ENCODE results near the gene SCFD2.

Gene SCFD2

DNA sequence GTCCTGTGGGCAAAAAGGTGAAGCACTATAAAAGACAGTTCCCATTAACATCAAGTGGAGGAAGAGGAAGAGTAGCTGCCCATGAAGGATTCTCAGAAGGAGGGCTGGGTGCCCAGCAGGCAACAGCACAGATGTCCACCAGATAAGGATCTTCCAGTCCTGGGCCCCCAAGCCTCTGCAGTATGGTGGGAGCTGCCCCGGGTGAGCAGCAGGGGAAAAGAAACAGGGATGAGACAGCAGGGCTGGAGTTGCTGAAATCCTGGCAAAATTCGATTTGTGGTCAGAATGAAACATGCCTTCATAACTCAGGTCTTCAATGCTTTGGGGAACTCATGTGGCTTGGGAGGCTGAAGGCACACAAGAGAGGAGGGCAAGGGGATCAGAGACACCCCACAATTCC is 409.2 kb downstream of the SCFD2 start:
- no peak for DNase-seq (ENCODE audit: low read depth)

DNA sequence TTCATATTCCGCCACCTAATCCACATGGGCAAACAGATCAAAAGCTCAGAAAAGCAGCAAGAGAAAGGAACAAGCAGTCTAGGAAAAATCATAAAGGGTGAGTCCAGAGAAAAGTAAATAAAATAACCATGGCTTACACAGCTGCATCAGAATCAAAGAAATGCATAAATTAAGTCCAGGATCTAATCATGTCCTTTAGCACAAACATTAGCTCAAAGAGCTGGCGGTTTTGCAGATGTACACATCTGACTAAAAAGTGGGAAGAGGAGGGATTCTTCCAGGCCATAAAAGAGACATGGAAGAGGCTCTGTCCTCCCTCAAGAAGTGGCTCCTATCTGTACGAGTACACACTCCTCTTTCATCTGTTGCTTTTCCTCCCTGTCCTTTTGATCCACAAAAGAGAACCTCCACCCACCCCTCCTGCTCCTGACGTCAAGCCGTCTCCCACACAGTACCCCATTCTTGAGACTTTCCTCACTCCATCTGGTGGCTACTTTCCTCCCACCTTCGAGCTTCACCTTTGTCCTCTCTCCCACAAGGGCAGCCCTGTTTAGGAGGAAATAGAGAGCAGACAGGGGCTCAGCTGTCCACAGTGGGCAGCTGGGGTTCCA is 411.2 kb downstream of the SCFD2 start:
- DNase-seq (ENCODE audit: low read depth): no peak

DNA sequence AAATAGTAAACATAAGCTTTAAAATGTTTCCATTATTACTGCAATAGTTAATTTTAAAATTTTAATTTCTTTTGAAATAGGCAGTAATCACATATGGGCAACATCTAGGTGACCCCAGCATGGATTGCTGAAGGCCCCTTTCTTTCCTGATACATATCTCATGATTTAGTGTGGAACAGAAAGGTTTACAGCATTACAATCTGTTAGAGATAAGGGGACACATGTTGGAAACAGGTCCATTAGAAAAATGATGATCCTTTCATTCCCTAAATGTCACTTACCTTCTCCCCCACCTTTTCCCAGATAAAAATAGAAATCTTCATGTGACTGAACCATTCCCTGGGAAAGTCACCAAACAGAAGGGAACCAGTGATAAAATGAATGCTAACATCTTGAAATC is 413.3 kb downstream of the SCFD2 start:
- DNase-seq (ENCODE audit: low read depth): no peak

DNA sequence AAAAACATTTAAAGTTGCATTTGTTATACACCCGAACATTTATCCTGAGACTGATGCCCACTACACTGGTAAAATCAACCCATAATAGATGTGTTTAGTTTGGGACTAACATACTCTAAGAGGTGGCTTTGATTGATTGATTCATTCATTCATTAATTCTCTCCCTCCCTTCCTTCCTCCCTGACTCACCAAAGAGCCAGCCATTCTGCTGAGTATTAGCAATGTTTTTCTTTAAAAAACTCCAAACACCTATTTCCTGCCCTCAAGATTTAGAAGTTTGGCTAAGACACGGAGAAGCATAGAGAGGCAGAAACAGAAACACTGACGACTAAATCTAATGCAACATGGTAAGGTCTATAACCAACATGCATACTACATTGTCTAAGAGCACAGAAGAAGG is 414.8 kb downstream of the SCFD2 start:
- no peak for DNase-seq (ENCODE audit: low read depth)

DNA sequence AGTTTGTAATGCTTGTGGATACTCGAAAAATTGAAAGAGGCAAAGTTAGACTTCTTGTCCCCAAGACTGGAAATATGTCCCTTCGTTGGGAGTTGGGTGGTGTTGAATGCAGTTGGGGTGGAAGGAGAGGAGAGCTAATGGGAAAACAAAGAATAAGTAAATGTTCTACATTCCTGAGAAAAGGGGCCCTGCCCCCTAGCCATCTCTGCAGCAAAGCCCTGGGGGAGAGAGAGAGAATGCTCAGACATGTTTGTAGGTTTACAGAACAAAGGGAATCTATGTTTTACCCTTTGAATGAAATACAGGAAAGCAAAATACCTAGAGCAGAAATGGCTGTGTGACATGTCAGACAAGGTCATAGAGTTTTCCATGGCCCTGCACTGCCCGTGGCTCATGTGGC is 415.6 kb downstream of the SCFD2 start:
- no peak for DNase-seq (ENCODE audit: low read depth)

DNA sequence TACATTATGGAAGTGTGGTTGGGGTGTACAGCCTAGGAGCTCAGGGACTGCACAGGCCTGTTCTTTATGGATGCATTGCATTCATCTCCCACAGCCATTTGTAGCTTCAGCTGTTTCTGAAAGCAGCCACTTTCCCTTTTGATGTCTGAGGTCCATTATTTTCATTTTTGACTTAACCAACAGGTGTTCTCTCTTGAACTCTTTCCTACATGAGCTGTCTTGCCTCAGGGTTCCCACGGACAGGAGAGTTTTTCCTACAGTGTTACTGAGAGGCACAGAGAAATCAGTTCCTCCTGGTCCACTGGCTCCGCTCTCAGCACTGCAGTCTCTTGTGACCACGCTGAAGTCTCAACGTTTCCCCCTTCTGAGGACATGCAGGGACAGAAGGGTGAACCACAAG is 416.5 kb downstream of the SCFD2 start:
- DNase-seq (ENCODE audit: low read depth): no peak

DNA sequence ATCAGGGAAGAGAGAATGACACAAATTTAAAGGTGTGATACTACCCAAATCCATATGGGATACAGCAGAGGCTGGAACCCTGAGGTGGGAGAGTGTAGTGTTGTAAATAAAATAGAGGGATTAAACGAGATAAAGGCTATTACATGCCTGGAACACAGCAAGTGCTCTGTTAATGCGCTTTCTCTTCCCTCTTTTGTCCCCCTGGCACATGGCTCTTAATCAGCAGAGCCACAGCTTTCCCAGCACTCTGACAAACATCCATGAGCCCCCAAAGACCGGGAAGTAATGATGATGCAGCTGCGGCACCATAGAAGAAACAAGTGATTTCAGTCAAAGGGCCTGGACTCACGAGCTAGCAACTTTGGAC is 417.8 kb downstream of the SCFD2 start:
- DNase-seq (ENCODE audit: low read depth): no peak

DNA sequence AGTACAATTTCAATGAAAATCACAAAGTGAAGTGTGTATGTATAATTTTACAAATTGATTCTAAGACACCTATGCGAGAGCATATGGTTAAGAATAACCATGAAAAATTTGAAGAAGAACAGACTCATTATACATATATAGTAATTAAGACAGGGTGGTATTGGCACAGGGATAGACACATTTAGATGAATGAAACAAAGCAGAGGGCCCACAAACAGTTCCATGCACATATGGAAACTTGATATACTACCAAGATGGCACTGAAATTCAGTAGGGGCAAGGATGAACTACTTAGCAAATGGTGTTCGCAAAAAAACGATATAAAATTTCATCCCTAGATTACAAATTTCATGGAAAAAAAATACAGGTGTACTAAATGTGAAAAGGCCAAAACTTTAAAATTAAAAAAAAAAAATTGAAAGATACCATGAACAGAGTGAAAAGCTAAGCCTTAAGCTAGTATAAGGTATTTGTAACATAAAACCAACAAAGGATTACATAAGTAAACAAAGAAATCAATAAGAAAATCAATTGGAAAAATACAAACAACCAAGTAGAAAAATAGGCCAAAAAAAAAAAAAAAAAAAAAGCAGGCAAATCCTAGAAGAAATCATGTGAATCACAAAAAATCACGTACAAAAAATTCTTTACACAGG is 418.3 kb downstream of the SCFD2 start:
- no peak for DNase-seq (ENCODE audit: low read depth)

DNA sequence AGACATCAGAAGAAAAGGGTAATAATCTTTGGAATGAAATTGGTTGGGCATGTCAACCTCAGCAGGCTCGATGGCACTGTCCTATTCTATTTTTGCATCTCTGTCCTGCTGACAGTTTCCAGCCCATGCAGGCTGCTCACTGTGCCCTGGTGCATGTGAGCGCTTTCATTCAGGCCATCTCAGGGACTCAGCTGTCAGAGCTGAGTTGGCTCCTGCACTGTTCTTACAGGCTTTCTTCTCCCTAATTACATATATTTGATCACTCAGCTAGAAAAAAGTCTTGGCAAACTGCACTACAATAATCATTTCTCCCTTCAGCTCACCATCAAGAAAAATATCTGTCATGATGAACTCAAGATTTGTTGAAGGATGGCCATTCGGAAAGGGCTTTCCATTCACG is 419.0 kb downstream of the SCFD2 start:
- DNase-seq (ENCODE audit: low read depth): no peak

DNA sequence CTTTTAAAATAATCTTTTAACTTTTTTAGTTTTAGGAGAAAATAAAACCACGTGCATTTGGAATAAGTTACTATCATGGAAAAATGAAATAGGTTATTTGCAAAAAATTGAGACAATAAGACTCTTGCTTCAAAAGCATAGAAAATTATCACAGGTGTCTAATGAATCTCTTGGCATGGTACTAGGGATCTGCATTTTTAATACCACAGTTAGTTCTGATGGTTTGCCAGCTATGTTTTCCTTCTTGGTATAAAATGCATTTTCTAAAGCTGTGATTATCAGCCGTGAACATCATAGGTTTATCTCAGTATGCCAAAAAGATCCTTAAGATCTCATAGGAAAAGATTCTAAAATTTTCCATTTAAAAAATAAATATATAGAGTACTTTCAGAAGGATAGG is 419.9 kb downstream of the SCFD2 start:
- DNase-seq (ENCODE audit: low read depth): no peak

DNA sequence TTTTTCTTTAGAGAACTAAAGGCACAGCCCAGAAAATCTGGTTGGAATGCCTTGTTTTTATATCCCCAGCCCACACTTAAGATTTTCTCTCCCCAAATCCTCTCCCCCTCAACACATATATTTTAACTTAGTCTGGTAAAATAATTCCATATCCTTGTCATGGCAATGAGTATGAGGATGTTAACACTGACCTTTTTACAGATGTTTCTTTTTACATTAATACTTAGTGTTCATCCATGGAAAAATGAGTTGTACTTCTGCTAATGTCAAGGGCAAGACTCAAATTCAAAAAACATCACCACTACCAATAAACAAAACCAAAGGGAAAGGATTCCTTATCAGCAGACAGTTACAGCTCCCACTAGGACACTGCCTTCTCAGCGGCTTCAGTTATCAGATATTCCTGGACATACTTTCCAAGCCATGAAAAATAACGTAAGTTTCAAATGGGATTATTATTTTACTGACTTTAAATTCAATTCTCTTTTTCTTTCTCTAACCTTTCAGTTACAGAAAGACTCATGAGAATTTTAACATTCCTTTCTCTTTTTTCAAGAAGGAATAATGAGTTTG is 420.4 kb downstream of the SCFD2 start:
- DNase-seq (ENCODE audit: low read depth): peak; percentile 32

DNA sequence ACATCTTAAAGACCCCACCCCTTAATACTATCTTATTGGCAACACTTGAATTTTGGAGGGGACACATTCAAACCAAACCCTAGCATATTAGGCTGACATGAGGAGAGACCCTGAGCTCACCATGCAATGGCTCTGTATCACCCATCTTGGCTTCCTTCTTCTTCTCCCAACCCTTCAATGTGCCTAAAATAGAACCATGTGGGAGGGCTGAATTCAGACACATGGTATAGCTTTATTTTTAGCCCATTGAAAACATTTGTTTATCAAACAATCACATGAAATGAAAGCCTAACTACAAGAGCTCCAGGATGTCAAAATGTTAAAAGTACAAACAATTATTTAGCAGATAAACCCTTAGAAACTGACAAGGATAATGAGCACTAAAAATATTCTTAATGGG is 422.2 kb downstream of the SCFD2 start:
- no peak for DNase-seq (ENCODE audit: low read depth)

DNA sequence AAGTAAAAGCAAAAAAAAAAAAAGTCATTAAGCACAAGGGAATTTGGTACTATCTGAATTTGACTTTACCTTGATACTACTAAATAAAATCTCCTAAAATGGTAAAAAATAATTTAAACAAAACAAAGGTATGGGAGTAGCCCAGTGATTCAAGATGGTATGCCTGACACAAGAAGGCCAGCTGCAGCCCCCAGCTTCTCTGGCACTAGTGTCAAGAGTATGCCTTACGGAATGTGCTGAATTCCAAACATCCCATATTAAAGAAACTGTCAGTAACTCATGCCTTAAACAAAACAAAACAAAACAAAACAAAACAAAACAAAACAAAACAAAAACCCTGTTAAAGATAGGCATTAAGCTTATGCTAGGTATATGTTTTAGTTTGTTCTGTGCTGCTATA is 422.9 kb downstream of the SCFD2 start:
- DNase-seq (ENCODE audit: low read depth): no peak

DNA sequence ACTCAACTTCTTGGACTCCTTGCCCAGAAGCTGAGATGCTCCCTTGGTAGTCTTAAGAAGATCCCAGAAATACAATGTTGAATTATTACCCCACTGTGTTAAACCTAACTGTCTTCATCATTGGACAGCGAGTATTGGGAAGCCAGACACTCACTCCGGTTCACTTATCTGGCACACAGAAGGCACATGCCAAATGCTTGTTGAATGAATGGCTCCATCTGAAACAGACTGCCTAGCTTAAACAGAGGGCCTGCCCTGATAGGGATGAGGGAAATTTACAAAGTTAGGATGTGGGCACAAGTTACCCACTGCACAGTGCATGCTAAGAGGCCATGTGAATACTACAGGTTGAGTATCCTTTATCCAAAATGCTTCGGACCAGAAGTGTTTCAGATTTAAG is 424.4 kb downstream of the SCFD2 start:
- DNase-seq (ENCODE audit: low read depth): no peak

DNA sequence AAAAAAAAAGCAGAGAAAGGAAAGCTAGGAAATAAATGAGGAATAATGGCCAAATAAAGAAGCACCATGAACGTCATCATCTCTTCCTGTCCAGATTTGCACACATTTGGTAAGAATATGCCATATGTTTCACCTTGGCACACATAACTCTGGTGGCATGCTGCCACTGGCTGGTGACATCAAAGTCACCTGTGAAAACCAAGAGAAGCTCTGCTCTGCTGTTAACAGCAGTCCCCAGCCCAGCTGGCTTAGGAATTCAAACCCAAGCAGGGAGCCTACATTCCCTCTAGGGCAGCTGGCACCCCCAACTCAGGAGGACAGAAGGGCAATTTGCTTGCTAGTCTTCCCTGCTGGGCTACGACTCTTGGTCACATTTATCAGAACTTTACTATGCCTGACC is 426.1 kb downstream of the SCFD2 start:
- no peak for DNase-seq (ENCODE audit: low read depth)

DNA sequence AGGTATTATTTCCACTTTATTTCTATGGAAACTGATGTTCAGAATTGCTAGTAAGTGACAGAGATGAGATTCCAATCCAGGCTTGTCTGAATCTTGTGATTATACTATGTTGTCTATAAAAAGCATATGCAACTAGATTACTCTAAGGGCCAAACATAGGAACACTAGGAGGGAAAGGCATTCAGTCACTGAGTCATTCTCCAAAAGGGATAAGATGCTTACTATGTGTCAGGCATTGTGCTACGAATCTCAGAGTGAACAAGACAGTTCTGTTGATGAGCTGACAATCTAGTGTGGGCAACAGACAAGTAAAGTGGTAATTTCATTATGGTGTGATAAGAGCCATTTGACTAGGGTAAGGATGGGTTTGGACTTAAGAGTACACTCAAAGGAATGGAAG is 426.5 kb downstream of the SCFD2 start:
- no peak for DNase-seq (ENCODE audit: low read depth)

DNA sequence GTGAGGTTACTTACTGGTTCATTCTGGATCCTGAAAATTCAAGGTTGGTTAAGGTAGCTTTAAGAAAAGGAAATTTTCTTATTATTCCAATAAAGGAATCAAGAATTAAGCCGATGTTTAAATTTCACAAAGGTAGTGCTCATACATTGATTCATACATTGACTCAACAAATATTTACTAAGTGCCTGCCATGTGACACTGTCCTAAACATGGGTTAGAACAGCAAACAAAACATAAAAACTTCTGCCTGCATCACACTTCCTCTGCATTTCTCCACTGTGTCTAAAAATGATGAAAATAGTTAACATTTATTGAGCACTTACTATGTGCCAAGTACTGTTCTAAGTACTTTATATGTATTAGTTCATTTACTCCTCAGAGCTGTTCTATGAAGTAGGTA is 428.0 kb downstream of the SCFD2 start:
- no peak for DNase-seq (ENCODE audit: low read depth)

DNA sequence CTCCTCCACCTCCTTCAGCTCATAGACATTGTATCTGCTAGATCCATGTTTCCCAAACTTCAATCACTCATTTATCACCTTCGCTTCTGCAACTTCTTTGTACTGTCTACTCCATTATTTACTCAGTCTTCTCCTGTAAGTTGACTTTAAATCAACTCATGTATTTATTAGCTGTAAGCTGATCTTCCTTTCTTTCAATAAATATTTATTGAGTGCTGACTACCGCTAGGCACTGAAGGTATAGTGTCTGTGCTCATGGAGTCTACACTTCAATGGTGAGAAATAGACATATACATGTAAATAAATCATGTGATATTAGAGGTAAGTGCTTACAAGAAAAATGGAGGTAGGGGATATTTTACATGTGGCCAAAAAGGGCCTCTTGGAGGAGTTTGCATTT is 429.1 kb downstream of the SCFD2 start:
- DNase-seq (ENCODE audit: low read depth): no peak

DNA sequence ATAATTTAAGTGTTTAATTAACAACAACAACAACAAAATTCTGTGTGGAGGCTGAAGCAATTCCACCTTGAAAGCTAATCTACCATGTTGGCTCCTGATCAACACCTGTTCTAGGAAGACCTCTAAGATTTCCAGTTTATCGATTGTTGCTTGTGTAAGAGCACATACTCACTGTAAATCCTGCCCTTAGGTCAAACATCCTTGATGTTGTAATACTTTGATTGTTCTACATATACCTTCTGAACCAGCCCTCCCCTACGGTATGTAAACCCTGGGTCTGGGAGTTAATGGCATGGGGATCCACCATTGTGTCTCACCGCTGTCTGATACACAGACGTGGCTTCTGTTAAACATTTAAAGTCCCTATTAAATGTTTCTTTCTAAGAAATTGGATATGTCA is 430.5 kb downstream of the SCFD2 start:
- no peak for DNase-seq (ENCODE audit: low read depth)

DNA sequence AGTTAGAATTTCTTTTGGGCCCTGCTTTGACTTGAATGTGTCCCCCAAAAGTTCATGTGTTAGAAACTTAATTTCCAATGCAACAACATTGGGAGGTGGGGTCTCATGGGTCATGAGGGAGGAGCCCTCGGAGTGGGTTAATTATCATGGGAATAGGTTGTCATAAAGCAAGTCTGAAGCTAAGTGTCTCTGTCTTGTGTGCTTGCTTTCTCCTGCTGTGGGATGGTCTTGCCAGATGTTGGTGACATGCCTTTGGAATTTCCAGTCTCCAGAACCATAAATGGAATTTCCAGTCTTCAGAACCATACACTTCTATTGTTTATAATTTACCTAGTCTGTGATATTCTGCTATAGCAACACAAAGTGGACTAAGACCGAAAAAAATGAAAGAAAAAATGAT is 432.1 kb downstream of the SCFD2 start:
- DNase-seq (ENCODE audit: low read depth): no peak

DNA sequence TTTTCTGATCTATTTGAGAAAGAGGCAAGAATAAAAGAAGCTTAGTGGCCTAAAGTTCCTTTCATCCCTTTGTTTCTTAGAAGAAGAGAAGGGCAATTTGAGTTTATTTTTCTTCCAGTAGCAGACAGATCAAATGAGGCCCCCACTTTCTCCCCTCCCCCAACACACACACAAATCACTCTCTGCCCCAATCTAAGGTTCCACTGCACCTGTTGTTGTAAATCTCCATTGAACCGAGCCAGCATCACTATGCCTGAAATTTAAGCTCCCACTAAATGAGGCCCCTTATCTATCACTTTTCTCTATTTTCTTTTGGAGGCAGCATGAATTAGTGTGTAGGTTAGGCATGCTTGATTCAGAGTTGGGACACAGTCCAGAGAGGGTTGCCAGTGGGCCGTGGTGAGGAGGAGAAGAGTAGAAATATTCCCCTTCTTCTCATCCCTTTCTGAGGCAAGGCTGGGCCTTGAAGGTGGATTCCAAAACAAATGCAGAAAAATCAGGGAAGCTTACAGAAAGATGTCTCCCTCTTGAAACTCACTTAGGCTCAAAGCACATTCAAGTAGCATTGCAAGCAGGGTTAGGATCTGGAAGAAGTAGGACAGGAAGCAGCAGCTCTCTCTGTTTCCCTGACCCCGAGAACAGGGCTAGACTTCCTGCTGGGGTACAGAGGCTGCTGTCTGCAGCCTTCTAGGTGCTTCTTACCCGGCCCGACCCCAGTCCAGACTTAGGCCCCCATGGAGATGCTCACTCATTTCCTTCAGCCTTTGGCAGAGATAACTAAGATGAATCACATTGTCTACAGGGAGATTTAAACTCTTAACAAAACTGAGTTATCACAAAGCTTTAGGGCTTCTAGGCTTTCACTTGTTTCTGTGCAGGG is 433.0 kb downstream of the SCFD2 start:
- no peak for DNase-seq (ENCODE audit: low read depth)

DNA sequence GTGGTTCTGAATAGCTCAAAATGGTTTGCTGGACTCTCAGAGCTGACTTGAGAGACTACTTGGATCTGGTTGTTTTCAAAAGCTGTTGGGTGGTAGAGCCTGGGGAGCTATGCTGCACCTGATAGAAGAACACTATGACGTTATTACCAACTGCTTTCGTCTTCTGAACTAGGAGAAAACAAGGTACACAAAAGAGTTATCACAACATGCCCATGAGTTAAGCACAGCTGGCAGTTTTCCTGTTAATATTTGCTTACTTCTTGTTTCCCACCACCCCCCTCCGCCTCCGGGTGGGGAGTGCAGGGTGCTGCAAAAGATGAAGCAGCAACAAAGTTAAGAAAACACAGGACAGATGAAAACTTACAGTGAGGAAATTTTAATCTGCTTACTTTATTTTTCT is 434.6 kb downstream of the SCFD2 start:
- no peak for DNase-seq (ENCODE audit: low read depth)
